ENCODE data around the gene AFAP1.

The AFAP1 gene

DNA sequence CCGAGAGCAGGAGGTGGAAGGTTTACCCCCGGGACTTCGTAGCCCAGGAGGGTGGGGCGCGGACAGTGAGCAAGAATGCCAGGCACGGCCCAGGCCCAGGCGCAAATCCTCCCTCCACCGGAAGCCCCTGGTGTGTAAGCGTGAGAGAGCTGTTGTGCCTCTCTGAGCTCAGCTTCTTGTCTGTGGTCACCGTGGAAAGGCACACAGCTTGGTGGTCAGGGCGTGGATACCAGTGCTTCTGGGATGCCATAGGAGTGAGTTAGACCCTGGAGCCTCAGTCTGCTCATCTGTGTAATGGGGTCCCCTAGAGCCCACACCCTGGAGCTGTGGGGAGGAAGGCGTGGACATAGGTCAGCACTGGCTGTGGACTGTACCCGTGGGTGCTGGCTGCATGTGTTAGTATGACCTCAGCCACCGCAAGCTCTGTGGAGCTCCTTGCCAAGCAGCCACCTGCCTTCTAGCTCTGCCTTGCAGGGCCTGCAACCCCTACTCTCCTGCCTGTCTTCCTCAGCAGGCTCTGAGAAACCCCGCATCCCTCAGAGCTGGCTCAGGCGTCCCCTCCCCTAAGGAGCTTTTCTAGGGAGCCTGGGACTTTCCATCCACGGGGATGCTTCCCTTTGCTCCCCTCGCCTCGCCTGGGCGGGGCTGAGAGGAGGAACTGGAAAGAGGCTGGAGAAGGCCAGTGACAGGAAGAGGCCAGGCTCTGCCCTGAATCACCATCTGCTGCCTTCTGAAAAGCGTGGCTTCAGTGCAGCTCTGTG is 28.0 kb upstream of the AFAP1 start:
- no peak for DNase-seq

DNA sequence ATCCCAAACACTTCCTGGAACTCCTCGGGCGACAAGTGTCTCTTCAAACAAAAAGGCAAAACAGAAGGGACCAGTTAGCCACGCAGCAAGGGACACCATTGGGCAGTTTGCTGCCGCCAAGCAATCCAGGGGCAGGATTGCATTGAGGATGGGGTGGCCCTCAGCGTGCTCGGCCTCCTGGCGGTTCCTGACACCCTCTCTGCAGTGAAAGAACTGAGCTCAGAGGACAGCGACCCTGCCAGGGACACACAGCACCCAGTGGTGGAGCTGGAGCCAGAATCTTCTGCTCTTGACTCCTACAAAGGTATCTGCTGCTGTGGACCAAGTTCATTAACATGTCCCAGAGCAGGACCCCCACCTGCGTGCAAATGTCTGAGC is 27.4 kb upstream of the AFAP1 start:
- DNase-seq: no peak

DNA sequence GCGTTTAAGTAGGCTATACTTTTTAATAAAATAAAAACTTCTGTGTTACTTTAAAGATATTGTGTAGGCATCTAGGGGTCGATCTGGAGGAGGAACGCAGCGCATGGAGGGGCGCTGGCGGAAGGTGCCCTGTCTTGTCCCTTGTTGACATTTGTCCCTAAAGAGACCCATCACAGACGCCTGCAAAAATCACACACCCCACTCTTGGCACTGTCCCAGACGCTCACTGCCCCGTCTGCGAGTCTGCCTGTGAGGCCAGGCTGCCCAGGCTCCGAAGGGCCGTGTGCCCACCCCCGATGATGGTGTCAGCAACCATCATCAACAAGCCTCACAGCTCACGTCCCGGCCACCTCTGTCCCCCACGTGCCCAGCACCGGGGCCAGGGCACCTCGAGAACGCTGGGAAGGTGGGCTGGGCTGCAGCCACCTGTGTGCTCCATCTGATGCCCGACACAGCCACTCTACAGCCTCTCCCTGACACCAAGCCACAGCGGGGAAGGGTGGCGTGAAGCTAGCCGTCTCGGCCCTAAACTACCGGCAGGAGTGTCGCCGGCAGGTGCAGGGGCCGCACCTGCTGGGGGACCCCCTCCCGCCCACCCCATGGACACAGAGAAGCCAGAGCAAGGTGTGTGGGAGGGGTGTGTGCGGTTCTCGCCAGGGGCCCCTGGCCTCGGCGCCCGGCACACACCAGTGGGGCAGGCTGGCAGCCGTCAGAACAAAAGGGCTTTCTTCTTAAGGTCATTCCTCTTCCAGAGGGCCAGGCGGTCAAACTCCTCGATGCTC is 26.8 kb upstream of the AFAP1 start:
- no peak for DNase-seq

DNA sequence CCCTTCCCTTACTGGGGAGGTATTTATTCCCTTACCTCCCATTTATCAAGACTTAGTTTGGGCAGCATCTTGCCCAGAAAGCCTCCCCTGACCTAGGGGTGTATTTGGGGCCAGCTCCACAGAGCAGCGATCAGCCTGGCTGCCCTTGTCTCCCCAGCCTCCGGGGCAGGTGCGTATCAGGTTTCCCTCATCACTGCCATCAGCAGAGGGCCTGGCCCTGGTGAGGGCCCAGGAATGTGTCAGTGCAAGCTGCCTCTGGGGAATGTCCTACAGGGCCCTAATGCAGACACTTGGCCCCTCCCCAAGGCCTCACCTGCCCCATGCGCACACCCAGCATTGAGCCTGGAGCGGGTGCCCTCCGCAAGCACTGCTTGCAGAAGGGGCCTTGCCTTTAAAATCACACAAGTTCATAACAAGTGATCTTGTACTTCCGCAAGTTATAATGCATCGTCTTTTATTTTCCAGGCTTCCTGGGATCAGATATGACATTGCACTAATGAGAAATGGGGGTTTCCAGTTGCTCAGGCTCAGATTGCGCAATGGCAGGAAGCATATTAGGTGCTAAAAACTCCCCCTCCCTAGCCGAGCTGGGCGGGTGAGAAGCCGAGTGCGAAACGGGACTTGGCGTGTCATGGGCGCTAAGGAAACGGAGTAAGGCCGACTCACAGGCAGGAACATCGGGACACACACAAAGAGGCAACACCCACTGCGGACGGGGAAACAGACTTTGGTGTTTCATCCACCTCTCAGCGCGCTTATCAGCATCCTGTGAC is 25.4 kb upstream of the AFAP1 start:
- DNase-seq: no peak

DNA sequence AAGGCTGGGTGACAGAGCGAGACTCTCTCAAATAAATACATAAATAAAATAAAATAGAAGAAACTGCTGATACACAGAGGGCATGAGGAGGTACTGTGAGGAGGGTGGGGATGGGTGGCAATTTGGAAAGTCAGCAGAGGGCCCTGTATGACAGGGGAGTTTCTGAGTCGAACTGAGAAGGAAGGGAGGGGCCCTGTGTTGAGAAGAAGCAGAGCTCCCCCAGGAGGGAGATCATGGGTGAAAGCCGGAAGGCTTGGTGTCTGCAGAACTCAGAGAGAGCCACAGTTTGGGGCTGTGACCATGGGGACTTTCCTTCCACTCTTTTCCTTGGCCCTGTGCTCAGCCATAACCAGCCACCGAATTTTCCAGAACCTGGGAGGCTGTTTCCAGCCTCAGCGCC is 24.8 kb upstream of the AFAP1 start:
- no peak for DNase-seq

DNA sequence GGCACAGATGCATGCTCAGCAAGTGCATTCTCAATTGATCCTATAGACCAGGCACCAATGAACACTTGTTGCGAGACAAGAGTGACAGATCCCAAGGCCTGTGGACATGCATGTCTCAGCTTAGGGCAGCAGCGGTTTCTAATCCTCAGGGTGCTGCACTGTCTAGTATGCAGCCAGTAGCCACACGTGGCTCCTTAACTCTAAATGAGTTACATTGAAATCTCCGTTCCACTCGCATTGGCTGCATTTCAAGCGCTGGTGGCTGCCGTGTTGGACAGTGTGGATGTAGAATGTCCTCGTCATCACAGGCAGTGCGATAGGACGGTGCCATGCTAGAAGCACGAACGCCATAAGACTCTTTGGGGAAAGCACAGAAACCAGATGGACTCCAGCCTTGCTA is 24.0 kb upstream of the AFAP1 start:
- no peak for DNase-seq

DNA sequence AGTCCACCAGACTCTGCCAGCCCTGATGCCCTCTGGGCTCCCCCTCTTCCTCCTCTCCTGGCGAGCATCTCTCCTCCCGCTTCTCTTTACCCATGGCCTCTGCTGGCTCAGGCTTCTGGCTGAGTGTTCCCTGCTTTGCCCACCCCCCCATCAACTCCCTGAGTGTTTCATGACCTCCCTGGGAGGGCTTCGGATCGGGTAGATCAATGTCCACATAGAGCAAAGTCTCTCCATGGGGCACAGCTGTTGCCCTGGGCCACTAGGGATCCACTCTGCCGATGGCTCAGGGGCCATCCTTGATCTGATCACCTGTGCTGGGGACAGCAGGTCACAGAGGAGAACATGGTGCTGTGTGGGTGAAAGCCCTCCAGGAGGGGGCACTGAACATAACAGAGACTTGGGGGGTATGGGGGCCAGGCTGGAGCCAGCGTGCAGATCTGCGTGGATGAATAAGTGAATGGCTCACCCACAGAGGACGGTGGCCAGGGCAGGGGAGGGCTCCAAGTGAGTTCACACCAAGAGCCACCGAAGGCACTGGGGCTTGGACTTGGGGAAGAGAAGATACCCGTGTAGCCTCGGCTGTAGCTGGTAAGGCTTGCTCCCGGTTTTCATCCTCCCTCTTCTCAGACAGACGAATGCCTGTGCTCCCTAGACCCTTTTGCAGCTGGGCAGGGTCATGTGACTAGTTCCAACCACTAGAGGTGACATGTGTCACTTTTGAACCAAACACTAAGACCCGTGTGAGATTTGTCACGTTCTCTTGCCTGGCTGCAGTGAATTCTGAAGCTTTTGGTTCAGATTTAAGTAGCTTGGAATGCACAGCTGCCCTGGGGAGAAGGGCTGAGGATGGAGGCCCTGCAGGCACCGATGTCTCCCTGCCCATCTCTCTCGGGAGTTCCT is 23.2 kb upstream of the AFAP1 start:
- DNase-seq: no peak

DNA sequence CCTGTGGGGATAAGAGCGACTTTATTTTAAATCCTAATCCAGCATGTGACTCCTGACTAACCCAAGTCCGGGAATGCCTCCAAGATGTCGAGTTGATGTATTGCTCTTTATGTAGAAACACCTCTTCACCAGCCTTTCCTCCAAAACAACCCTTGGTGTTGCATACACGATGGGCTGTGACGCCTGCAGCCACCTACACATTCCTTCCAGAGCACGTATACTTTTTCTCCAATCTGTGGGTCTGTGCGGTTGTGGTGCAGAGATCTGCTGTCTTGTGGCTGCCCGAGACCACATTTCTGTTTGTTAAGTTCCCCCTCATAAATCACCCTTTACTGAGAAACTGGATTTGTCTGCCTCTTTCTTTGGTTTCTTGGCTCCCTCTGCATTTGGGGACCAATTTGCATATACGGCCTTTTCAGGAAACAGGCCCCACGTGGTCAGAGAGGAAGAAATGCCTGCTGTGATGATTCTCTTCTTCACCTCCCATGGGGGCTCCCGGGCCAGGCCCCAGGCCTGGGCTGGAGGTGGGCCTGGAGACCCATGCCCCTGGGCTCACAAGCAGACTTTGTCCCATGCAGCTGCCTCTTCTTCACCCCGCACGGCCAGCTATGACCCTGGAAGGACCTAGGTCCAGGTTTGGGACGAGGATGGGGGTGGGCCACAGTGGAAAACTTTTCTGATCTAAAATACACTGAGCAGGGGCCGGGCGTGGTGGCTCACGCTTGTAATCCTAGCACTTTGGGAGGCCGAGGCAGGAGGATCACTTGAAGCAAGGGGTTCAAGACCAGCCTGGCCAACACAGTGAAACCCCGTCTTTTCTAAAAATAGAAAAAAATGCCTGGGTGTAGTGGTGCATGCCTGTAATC is 21.4 kb upstream of the AFAP1 start:
- DNase-seq: no peak

DNA sequence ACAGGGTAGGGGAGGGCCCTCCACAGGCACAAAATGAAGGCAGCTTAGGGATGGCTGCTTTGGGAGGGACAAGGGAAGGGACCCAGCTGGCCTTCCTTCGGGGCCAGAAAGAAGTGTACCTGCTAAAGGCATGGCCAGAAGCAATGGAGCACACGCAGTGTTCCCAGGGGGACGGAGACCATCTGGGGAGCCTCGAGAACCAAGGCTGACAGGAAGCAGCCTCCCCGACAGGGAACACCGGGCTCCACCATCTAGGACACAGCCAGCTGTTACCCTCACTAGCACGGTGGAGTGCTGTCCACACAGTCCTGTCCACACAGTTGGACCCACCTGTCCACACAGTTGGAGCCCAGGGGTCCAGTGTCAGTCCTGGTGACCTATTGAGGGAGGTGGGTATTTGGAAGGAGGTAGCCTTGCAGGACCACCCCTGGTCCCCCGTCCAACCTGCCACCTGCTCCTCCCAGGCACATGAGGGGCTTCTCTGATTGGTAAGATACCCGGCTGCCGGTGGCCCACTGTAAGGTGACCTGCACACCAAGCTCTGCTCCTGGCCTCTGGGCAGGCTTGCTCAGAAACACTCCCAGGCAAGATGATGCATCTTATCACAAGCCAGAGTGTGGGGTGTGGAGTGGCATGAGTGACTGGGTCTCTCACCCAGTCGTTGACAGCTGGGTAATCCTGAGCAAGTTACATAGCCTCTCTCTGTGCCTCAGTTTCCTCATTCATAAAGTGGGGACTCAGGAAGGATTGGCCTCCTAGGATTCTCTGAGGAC is 20.5 kb upstream of the AFAP1 start:
- DNase-seq: no peak

DNA sequence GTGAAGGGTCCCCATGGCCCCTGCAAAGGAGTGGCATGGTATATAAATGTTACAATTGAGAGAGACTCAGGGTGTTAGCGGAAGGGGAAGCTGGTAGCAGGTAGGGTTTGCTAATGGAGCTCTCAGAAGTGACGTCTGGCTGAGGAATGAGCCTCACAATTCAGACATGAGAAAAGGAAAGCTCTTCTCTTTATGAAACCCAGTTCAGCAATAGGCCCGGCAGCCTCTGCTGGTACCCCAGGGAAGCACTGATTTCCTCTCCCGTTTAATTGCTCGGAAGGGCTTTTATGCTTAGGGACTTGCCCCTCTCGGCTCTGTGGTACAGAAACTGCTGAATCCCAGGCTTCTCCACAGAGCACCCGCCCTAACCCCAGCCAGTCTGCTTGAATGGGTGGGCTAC is 19.4 kb upstream of the AFAP1 start:
- no peak for DNase-seq

DNA sequence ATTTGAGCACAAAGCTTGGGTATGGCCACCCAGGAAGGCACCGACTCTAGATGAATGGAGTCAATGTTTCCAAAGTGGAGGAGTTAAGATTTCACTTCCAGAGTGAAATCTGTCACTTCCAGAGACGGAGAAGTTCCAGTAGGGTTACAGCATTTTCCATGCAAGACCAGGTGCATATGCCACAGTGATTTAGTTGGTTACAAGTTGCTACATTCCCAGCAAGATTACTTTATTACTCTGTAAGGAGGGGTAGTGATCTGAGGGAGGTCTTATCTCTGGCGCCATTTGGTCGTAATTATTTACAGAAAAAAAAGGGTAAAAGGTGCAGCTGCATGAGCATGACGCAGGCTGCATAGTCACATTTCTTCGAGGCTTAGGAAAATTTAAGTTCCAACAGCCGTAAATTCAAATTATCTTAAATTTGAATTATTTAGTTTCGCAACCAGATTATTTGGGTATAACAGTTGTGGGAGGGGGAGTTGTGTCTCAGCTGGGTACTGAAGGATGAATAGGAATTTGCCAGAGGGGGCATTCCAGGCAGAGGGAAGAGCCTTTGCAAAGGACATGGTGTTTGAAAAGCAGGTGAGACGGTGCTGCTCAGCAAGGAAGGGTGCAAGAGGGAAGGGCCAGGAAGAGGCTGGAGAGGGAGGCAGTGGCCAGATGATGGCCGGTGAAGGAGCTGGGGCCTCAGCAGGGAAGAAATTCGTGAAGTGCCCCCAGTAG is 17.4 kb upstream of the AFAP1 start:
- DNase-seq: no peak

DNA sequence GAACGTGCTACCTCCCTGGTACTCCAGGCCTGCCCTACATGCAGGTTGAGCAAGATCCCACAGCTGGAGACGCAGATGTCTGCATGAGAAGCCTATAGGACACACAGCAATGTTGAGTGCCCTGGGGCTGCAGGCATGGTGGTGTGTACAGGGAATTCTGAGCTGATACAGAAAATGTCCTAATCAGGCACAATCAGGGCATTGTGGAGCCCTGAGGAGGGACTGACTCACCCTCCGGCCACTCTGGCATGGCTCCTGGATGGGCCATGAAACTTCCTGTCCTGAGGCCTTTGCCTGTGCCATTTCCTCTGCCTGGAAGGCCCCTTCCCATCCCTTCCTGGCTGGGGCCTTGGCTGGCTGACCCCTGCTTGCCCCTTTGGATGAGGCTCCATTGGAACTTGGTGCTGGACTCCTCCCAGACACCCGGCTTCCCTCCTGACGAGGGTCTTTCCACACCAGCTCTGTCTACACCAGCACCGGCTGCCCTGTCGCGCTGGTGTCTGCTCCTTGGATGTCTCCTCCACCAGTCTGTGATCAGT is 16.7 kb upstream of the AFAP1 start:
- no peak for DNase-seq

DNA sequence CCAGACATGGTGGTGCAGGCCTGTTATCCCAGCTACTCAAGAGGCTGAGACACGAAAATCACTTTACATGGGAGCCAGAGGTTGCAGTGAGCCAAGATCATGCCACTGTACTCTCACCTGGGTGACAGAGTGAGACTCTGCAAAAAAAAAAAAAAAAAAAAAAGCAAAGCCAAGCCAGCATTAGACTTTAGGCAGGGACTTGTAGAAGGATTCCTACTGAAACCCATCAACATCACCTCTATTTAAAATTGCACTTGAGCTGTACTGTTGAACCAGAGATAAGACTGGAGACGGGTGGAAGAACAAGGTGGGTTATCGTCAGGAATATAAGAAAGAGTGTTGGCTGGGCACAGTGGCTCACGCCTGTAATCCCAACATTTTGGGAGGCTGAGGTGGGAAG is 15.7 kb upstream of the AFAP1 start:
- no peak for DNase-seq

DNA sequence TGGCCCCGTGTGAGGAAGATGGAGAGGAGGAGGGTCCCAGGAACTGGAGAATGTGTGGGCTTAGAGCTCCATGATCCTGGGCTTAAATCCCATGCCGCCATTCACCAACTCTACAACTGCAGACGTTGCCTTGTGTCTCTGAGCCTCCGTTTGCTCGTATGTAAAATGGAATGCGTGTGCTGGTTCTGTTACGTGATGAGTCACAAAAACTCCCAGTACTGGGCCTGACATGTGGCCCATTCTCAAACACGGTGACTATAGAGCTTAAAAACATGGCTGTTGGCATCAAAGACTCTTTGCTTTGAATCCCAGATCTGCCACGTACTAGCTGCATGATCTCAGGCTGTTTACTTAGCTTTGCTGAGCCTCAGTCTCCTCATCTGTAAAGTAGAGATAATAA is 13.0 kb upstream of the AFAP1 start:
- DNase-seq: no peak

DNA sequence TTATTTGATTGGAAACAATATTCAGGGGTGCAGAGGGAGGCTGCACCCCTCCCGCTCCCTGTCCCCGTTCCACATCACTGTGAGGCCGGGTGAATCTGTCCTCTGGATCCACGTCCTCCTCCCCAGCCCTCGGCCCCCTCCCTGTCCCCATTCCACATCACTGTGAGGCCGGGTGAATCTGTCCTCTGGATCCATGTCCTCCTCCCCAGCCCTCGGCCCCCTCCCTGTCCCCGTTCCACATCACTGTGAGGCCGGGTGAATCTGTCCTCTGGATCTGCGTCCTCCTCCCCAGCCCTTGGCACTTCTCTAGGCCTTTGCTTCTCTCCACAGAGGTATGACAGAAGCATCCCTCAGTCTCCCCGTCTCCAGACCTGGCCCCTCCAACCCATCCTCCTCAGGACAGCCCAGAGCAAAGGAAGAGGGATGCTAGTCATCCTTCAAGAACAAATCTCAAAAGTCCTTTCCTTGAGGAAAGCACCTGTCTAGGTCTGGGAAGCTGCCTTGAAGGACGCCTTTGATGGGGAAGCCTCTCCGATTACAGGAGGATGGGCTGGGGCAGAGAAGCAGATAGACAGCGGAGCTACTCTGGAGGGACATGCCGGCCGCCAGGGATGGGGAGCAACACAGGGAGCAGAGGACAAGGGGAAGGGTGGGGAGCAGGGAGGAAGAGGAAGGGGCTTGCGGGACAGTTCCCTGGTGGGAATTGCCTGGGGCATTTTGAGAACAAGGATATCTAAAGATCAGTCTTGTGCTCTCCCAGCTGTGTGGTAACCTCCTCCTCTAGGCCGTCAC is 10.8 kb upstream of the AFAP1 start:
- no peak for DNase-seq

DNA sequence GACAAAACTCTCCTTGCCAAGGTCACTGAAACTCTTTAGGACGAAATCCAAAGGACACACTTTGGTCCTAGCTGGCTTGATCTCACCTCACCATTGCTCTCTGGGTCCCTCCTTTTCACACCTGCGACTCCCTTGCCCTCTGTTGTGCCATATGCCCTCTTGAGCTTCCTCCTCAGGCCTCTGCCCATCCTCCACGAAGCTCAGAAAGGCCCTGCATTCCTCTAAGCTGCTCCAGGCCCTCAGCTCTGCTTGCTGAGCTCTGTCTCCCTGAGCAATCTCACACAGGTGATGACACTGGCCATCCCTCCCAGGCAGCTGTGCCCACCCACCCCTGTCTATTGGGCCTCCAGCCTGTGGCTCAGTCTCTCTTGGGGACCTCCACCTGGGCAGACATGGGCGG is 10.1 kb upstream of the AFAP1 start:
- DNase-seq: no peak

DNA sequence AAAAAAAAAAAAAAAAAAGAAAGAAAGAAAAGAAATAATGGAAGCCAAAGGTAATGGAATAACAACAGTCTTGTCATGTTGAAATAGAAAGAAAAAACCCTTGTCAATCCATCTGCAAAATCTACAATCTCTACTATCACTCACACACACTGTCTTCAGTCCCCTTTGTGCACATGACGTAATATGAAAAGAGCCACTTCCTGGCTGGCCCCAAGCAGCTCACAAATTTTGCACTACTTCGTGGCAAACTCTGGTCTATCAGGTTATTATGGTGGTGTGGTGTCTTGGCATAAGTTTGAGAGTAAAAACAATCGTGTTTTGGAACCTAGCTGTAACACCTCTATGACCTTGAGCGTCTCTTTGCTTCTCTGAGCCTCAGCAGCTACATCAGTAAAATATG is 8.3 kb upstream of the AFAP1 start:
- no peak for DNase-seq

DNA sequence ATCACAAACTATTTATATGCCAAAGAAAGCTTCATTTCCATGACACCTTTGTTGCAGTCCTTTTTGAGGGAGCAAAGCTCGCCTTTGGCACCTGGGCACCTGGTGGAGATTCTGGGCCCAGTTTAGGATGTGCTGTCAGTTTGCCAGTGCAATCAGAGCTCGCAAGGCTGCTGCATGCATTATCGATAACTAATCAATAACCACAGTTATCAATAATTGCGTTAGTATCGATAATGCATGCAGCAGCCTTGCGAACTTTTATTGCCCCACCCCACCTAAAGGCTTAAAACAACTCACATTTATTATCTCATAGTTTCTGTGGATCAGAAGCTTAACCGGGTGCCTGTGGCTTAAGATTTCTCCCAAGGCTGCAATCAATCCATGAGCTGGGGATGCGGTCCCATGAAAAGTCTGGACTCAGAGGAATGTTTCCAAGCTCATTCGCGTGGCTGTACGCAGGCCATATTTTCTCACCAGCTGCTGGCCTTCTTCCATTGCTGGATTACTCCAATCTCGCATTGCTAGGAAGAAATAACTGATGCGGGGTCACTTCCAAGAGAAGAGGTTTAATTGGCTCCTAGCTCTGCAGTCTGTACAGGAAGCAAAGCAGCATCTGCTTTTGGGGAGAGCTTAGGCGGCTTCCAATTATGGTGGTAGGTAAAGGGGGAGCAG is 6.2 kb upstream of the AFAP1 start:
- no peak for DNase-seq
